GM12891 (cell line): ENCODE data around the gene PRB2.

Experiments
- DNase-seq: peaks from one replicate; pipeline ENCODE4 v3.0.0; 2011; ENCODE audit warnings: low spot score; ENCODE audit not compliant: insufficient read length
- FAIRE-seq: peaks from 2 replicates; lab custom pipeline; 2011; peaks lifted over from hg19 to GRCh38; lab: Jason Lieb, UNC
- PAX5 ChIP-seq: IDR thresholded peaks from 2 replicates; pipeline ENCODE4 v1.6.1; 2011; ENCODE audit warnings: low read length, moderate library complexity, mild to moderate bottlenecking; ENCODE audit not compliant: insufficient read depth, severe bottlenecking
- POLR2A ChIP-seq: IDR thresholded peaks from 2 replicates; pipeline ENCODE4 v1.6.1; 2011; ENCODE audit warnings: low read depth, low read length, control low read depth
- POLR2AphosphoS5 ChIP-seq: IDR thresholded peaks from 2 replicates; pipeline ENCODE4 v1.6.1; 2011; ENCODE audit warnings: low read depth, low read length, control low read depth
- POU2F2 ChIP-seq: IDR thresholded peaks from 2 replicates; pipeline ENCODE4 v1.6.1; 2011; ENCODE audit warnings: low read depth, mild to moderate bottlenecking, control low read depth, low read length, moderate library complexity
- SPI1 ChIP-seq: IDR thresholded peaks from 2 replicates; pipeline ENCODE4 v1.6.1; 2011; ENCODE audit warnings: low read depth, low read length, control low read depth
- TAF1 ChIP-seq: IDR thresholded peaks from 2 replicates; pipeline ENCODE4 v1.6.1; 2011; ENCODE audit warnings: low read depth, low read length, control low read depth

The PRB2 gene

DNA sequence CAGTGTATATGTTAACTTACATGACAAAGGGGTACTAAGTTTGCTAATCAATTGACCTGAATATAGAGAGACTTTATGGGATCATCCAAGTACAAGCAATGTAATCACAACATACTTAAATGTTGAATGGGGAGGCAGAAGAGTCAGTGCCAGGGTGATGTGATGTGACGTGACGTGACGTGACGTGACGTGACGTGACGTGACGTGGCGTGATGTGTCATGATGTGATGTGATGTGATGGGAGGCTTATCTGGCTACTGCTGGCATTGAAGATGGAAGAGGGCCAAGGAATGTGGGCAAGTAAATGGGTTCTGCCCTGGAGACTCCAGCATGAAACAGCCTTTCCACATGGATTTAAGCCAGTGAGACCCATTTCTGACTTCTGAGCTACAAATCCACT lies 46.9 kb downstream of the PRB2 start:
- DNase-seq, result no peak
- TF ChIP-seq POU2F2, result no peak
- peak; percentile 31 for FAIRE-seq

DNA sequence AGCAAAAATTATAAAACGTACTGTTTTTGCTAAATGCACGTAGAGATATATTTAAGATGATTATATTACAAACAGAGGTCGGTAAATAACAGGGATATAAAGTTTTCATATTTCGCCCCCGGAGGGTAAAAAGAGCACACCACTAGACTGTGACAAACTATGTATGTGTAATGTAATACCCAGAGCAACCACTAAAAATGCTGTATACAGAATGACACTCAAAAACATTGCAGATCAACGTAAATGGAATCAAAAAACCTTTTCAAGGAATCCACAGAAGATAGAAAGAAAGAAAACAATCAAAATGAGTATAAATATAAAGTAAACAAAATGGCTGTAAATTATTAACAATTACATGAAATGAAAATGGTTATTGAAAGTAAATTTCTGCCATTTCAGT lies 47.6 kb downstream of the PRB2 start:
- no peak for TF ChIP-seq POU2F2
- no peak for TF ChIP-seq POLR2AphosphoS5
- TF ChIP-seq PAX5, result no peak
- TF ChIP-seq TAF1, result no peak
- TF ChIP-seq SPI1, result no peak
- no peak for TF ChIP-seq POLR2A
- DNase-seq (no peak), FAIRE-seq (no peak)

DNA sequence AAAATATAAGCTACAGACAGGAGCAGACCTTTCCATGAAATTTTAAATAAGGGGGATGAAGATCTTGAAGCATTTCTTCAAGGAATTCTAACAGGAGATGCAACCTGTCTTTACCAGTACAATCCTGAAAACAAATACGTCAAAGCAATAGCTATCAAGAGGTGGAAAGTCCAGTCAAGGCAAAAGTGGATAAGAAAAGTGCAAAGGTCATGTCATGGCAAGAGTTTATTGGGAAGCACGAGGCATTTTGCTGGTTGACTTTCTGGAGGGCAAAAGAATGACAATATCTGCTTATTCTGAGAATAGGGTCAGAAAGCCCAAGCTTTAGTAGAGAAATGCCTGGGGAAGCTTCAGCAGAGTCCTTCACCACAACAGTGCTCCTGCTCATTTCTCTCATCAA lies 50.9 kb downstream of the PRB2 start:
- DNase-seq (no peak), FAIRE-seq (no peak)
- TF ChIP-seq POLR2AphosphoS5 (no peak), POU2F2 (no peak), PAX5 (no peak), POLR2A (no peak), TAF1 (no peak), SPI1 (no peak)
